NB4 (cell line): ENCODE results near the gene SEC23B.
"Not testable (repeated sequence)": the region's sequence is repeated elsewhere in the genome, so short reads cannot be mapped to it uniquely, and the experiment has no call there.

ENCODE experiments used
- MYC ChIP-seq: IDR thresholded peaks from 2 replicates; pipeline ENCODE4 v1.6.1; 2011; ENCODE audit warnings: low read depth, low read length
- POLR2A ChIP-seq: IDR thresholded peaks from 2 replicates; pipeline ENCODE4 v1.6.1; 2011; ENCODE audit warnings: mild to moderate bottlenecking; ENCODE audit not compliant: insufficient read length; ENCODE audit errors: extremely low read depth
- TF ChIP-seq, protein P1 (sequence below): IDR thresholded peaks from one replicate; pipeline ENCODE4 v1.5.1; 2012; ENCODE audit warnings: low read depth, low read length
- TF ChIP-seq, protein P2 (sequence below): IDR thresholded peaks from 2 replicates; pipeline ENCODE4 v1.6.1; 2011; ENCODE audit warnings: low read depth, low read length

DNA sequence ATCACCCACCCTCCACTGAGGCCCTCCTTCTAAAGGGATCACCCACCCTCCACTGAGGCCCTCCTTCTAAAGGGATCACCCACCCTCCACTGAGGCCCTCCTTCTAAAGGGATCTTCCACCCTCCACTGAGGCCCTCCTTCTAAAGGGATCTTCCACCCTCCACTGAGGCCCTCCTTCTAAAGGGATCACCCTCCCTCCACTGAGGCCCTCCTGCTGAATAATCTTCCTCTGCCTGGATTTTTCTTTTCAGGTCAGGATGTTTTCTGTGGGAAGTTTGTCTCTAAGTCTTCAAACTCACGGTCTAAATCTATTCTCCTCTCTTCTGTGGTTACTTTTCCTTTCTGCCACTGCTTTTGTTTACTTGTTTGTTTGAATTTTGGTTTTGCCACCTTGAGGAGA lies 6.1 kb upstream of the SEC23B start:
- TF ChIP-seq, protein P1, sequence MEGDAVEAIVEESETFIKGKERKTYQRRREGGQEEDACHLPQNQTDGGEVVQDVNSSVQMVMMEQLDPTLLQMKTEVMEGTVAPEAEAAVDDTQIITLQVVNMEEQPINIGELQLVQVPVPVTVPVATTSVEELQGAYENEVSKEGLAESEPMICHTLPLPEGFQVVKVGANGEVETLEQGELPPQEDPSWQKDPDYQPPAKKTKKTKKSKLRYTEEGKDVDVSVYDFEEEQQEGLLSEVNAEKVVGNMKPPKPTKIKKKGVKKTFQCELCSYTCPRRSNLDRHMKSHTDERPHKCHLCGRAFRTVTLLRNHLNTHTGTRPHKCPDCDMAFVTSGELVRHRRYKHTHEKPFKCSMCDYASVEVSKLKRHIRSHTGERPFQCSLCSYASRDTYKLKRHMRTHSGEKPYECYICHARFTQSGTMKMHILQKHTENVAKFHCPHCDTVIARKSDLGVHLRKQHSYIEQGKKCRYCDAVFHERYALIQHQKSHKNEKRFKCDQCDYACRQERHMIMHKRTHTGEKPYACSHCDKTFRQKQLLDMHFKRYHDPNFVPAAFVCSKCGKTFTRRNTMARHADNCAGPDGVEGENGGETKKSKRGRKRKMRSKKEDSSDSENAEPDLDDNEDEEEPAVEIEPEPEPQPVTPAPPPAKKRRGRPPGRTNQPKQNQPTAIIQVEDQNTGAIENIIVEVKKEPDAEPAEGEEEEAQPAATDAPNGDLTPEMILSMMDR: not testable (repeated sequence)
- TF ChIP-seq MYC, POLR2A: not testable (repeated sequence)
- TF ChIP-seq, protein P2, sequence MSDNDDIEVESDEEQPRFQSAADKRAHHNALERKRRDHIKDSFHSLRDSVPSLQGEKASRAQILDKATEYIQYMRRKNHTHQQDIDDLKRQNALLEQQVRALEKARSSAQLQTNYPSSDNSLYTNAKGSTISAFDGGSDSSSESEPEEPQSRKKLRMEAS: not testable (repeated sequence)
